ENCODE results near the gene P4HTM. TPM values are rescaled to one million over a fixed set of nuclear protein-coding genes. Genes with fewer than 3 reads are reported as not detected.

The P4HTM gene
- total RNA-seq, 1 experiment from 2014 or later: 36.1 TPM

DNA sequence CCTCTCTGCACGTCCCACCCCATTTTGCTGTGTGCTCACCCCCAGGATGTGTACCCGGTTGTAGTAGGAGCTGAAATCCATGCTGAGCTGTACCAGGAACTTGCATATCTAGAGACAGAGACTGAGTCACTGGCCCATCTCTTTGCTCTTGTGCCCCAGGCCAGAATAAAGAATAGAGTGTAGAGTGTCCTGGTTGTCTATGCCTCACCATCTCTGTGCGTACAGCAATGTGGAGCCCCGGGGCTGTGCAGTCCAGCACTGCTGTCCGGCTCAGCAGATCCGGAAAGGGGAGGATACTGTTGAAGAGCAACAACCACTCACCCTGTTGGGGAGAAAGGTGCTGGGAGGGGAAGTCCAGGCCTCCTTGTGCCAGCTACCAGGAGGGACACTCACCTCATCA lies 25.7 kb downstream of the P4HTM start:
- Histone ChIP-seq H3K9me3 (ENCODE audit: low read length) (no peaks in the 10 kb centered on the region), H3K27ac (ENCODE audit: low read length) (no peak overlapping the region), H3K4me3 (ENCODE audit: low read length) (no peak overlapping the region), H3K79me2 (ENCODE audit: low read length) (peaks cover 21% of the 10 kb centered on the region), H3K4me1 (ENCODE audit: low read length) (peaks cover 44% of the 10 kb centered on the region), H3K9ac (ENCODE audit: low read length) (no peak overlapping the region), H3K27me3 (ENCODE audit: low read length) (no peaks in the 10 kb centered on the region), H3K36me3 (ENCODE audit: insufficient read depth, low read length) (peaks cover 7% of the 10 kb centered on the region; the same call in 1 of the 2 replicates), H2AFZ (ENCODE audit: low read length) (no peak overlapping the region), H3K9me2 (replicated peaks; ENCODE audit: insufficient read depth, low read length) (no peaks in the 10 kb centered on the region), H3K4me2 (ENCODE audit: low read depth, low read length, poor library complexity, severe bottlenecking) (no peak overlapping the region), H4K20me1 (ENCODE audit: insufficient read depth, low read depth, low read length) (peaks cover 9% of the 10 kb centered on the region; the same call in 1 of the 2 replicates)
- no peak for DNase-seq

GRCh38 chr3:49016414-49017228 lies 26.6 kb downstream of the P4HTM start:
- H3K36me3 ChIP-seq (ENCODE audit: insufficient read depth, low read length): peaks cover 7% of the 10 kb centered on the region; the same call in 1 of the 2 replicates

GRCh38 chr3:49017229-49017970 lies 27.4 kb downstream of the P4HTM start:
- peak overlapping the region; percentile 97 for H3K4me2 ChIP-seq (ENCODE audit: low read depth, low read length, poor library complexity, severe bottlenecking)
- H3K36me3 ChIP-seq (ENCODE audit: insufficient read depth, low read length): peaks cover 7% of the 10 kb centered on the region; the same call in 1 of the 2 replicates
- DNase-seq: no peak
- peak overlapping the region; percentile 96 for H3K9ac ChIP-seq (ENCODE audit: low read length)
- peaks cover 20% of the 10 kb centered on the region for H3K79me2 ChIP-seq (ENCODE audit: low read length)
- no peaks in the 10 kb centered on the region for H3K9me3 ChIP-seq (ENCODE audit: low read length)
- H3K4me3 ChIP-seq (ENCODE audit: low read length): peak overlapping the region; percentile 82
- H3K4me1 ChIP-seq (ENCODE audit: low read length): peaks cover 44% of the 10 kb centered on the region
- H2AFZ ChIP-seq (ENCODE audit: low read length): no peak overlapping the region
- peaks cover 9% of the 10 kb centered on the region; the same call in 1 of the 2 replicates for H4K20me1 ChIP-seq (ENCODE audit: insufficient read depth, low read depth, low read length)
- no peaks in the 10 kb centered on the region for H3K27me3 ChIP-seq (ENCODE audit: low read length)
- H3K9me2 ChIP-seq (replicated peaks; ENCODE audit: insufficient read depth, low read length): no peaks in the 10 kb centered on the region
- H3K27ac ChIP-seq (ENCODE audit: low read length): peak overlapping the region; percentile 93

More at GRCh38 chr3:49016414-49017228, 26.6 kb downstream of the P4HTM start:
- Histone ChIP-seq H3K9ac (ENCODE audit: low read length) (peak overlapping the region; percentile 96), H3K4me2 (ENCODE audit: low read depth, low read length, poor library complexity, severe bottlenecking) (peak overlapping the region; percentile 97), H3K4me1 (ENCODE audit: low read length) (peaks cover 44% of the 10 kb centered on the region), H3K79me2 (ENCODE audit: low read length) (peaks cover 21% of the 10 kb centered on the region), H3K9me2 (replicated peaks; ENCODE audit: insufficient read depth, low read length) (no peaks in the 10 kb centered on the region), H3K9me3 (ENCODE audit: low read length) (no peaks in the 10 kb centered on the region), H2AFZ (ENCODE audit: low read length) (no peak overlapping the region), H3K4me3 (ENCODE audit: low read length) (peak overlapping the region; percentile 82; the same call in 1 of the 2 replicates), H4K20me1 (ENCODE audit: insufficient read depth, low read depth, low read length) (peaks cover 9% of the 10 kb centered on the region; the same call in 1 of the 2 replicates), H3K27me3 (ENCODE audit: low read length) (no peaks in the 10 kb centered on the region), H3K27ac (ENCODE audit: low read length) (no peak overlapping the region; the same call in 1 of the 2 replicates)
- DNase-seq: no peak

DNA sequence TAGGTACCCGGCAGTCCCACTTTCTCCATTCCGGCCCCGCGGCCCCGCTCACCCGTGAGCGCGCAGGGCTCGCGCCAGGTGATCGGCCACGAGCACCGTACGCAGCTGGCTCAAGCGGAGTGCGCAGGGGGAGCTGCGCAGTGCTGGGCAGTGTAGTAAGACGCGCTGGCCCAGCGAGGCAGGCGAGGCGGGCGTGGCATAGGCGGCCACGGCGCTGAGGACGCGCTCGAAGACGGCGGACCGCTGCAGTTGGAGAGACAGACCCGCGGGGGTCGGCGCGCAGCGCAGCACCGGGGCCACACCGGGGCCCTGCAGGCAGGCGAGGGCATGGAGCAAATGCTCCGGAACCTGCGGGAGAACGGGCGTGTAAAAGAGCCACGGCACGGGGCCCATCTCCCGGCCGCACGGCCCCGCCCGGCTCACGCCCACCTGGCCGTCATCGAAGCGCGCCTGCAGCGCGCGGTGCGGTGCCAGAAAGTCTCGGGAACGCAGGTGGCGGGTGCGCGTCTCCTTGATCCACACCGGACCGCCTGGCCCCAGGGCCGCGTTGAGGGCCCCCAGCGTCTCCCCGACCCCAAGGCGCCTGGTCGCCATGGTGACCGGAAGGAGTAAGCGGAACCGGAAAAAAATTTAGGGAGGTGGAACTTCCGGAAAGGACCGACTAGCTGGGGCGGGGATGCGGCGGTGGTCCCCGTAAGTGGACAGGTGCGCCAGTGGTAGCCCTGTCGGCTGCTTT lies 28.1 kb downstream of the P4HTM start, which contains the start of gene DALRD3:
Gene DALRD3 (minus strand): TSS at position 610 of the 736 bp plus-strand sequence. CDS start 16 bp downstream, at position 594.
- Histone ChIP-seq H3K9me2 (replicated peaks; ENCODE audit: insufficient read depth, low read length) (no peaks in the 10 kb centered on the region), H3K9ac (ENCODE audit: low read length) (peak within 1 kb of the TSS; percentile 96), H3K36me3 (ENCODE audit: insufficient read depth, low read length) (peaks cover 8% of the 10 kb centered on the region; the same call in 1 of the 2 replicates), H3K9me3 (ENCODE audit: low read length) (no peaks in the 10 kb centered on the region), H3K4me1 (ENCODE audit: low read length) (peaks cover 48% of the 10 kb centered on the region), H2AFZ (ENCODE audit: low read length) (peak within 1 kb of the TSS; percentile 43; the same call in 1 of the 2 replicates), H3K4me2 (ENCODE audit: low read depth, low read length, poor library complexity, severe bottlenecking) (peak within 1 kb of the TSS; percentile 97), H3K4me3 (ENCODE audit: low read length) (peak within 1 kb of the TSS; percentile 82), H4K20me1 (ENCODE audit: insufficient read depth, low read depth, low read length) (peaks cover 8% of the 10 kb centered on the region; the same call in 1 of the 2 replicates), H3K27ac (ENCODE audit: low read length) (peak within 1 kb of the TSS; percentile 93), H3K27me3 (ENCODE audit: low read length) (no peaks in the 10 kb centered on the region), H3K79me2 (ENCODE audit: low read length) (peaks cover 28% of the 10 kb centered on the region)
- peak; percentile 94 for DNase-seq

DNA sequence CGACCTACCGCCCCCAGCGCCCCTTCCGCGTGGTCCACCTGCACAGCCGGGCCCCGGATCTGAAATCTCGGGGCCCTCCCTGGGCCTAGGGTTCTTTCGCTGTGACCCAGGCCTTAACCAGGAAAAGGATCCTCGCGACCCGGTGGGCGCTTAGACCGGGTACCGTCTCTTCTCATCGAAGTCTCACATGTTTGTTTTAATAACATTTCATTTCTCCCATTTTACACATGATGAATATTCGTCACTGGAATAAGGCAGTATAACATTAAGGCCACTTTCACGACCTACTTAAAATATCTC lies 28.6 kb downstream of the P4HTM start:
- Histone ChIP-seq H3K4me2 (ENCODE audit: low read depth, low read length, poor library complexity, severe bottlenecking) (peak overlapping the region; percentile 97), H2AFZ (ENCODE audit: low read length) (no peak overlapping the region), H3K4me3 (ENCODE audit: low read length) (peak overlapping the region; percentile 82), H3K79me2 (ENCODE audit: low read length) (peaks cover 32% of the 10 kb centered on the region), H3K9me2 (replicated peaks; ENCODE audit: insufficient read depth, low read length) (no peaks in the 10 kb centered on the region), H4K20me1 (ENCODE audit: insufficient read depth, low read depth, low read length) (peaks cover 3% of the 10 kb centered on the region; the same call in 1 of the 2 replicates), H3K9ac (ENCODE audit: low read length) (peak overlapping the region; percentile 96), H3K27ac (ENCODE audit: low read length) (peak overlapping the region; percentile 93), H3K27me3 (ENCODE audit: low read length) (no peaks in the 10 kb centered on the region), H3K4me1 (ENCODE audit: low read length) (peaks cover 50% of the 10 kb centered on the region), H3K36me3 (ENCODE audit: insufficient read depth, low read length) (peaks cover 12% of the 10 kb centered on the region; the same call in 1 of the 2 replicates), H3K9me3 (ENCODE audit: low read length) (no peaks in the 10 kb centered on the region)
- no peak for DNase-seq

DNA sequence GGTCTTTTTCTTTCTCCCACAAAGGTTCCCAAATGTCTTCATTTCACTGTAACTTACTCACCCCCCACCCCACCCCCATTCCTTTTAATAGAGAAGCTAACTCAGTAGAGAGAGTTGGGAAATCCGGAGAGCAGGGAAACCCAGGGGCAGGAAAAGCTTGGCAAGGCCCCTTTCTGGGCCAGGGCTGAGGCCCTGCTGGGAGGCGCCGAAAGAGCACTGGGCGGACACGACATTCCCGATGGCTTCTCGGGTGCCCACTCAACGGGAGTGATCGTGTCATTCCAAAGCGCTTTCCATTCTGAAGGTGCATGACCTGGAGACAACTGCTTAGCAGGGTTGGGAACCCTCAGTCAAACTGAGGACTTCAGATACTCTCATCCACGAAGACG lies 29.9 kb downstream of the P4HTM start:
- peaks cover 6% of the 10 kb centered on the region; the same call in 1 of the 2 replicates for H4K20me1 ChIP-seq (ENCODE audit: insufficient read depth, low read depth, low read length)
- peaks cover 56% of the 10 kb centered on the region for H3K4me1 ChIP-seq (ENCODE audit: low read length)
- no peaks in the 10 kb centered on the region for H3K9me3 ChIP-seq (ENCODE audit: low read length)
- H3K36me3 ChIP-seq (ENCODE audit: insufficient read depth, low read length): peaks cover 19% of the 10 kb centered on the region
- H3K4me2 ChIP-seq (ENCODE audit: low read depth, low read length, poor library complexity, severe bottlenecking): peak overlapping the region; percentile 97
- no peak overlapping the region for H2AFZ ChIP-seq (ENCODE audit: low read length)
- H3K9ac ChIP-seq (ENCODE audit: low read length): peak overlapping the region; percentile 96
- no peaks in the 10 kb centered on the region for H3K9me2 ChIP-seq (replicated peaks; ENCODE audit: insufficient read depth, low read length)
- H3K27ac ChIP-seq (ENCODE audit: low read length): peak overlapping the region; percentile 93
- no peak for DNase-seq
- peak overlapping the region; percentile 82 for H3K4me3 ChIP-seq (ENCODE audit: low read length)
- no peaks in the 10 kb centered on the region for H3K27me3 ChIP-seq (ENCODE audit: low read length)
- H3K79me2 ChIP-seq (ENCODE audit: low read length): peaks cover 45% of the 10 kb centered on the region

- peaks cover 51% of the 10 kb centered on the region for H3K79me2 ChIP-seq (ENCODE audit: low read length)
- H3K9ac ChIP-seq (ENCODE audit: low read length): peak overlapping the region; percentile 96
- H2AFZ ChIP-seq (ENCODE audit: low read length): no peak overlapping the region
- no peaks in the 10 kb centered on the region for H3K9me3 ChIP-seq (ENCODE audit: low read length)
- H3K4me2 ChIP-seq (ENCODE audit: low read depth, low read length, poor library complexity, severe bottlenecking): peak overlapping the region; percentile 97
- no peaks in the 10 kb centered on the region for H3K27me3 ChIP-seq (ENCODE audit: low read length)
- peaks cover 11% of the 10 kb centered on the region; the same call in 1 of the 2 replicates for H4K20me1 ChIP-seq (ENCODE audit: insufficient read depth, low read depth, low read length)
- no peaks in the 10 kb centered on the region for H3K9me2 ChIP-seq (replicated peaks; ENCODE audit: insufficient read depth, low read length)
- peak overlapping the region; percentile 82 for H3K4me3 ChIP-seq (ENCODE audit: low read length)
- peak overlapping the region; percentile 93 for H3K27ac ChIP-seq (ENCODE audit: low read length)
- peaks cover 23% of the 10 kb centered on the region for H3K36me3 ChIP-seq (ENCODE audit: insufficient read depth, low read length)
- peak; percentile 81 for DNase-seq
- peaks cover 62% of the 10 kb centered on the region for H3K4me1 ChIP-seq (ENCODE audit: low read length)
These were observed 30.5 kb downstream of the P4HTM start for GRCh38 chr3:49020330-49021212.

Measured in Karpas-422 (cell line).